ENCODE data around the gene PCBP3.
"Not testable (repeated sequence)": the region's sequence is repeated elsewhere in the genome, so short reads cannot be mapped to it uniquely, and the experiment has no call there.

The PCBP3 gene

GRCh38 chr21:45974073-45975019 lies 330.8 kb downstream of the PCBP3 start:
- no peak for DNase-seq

DNA sequence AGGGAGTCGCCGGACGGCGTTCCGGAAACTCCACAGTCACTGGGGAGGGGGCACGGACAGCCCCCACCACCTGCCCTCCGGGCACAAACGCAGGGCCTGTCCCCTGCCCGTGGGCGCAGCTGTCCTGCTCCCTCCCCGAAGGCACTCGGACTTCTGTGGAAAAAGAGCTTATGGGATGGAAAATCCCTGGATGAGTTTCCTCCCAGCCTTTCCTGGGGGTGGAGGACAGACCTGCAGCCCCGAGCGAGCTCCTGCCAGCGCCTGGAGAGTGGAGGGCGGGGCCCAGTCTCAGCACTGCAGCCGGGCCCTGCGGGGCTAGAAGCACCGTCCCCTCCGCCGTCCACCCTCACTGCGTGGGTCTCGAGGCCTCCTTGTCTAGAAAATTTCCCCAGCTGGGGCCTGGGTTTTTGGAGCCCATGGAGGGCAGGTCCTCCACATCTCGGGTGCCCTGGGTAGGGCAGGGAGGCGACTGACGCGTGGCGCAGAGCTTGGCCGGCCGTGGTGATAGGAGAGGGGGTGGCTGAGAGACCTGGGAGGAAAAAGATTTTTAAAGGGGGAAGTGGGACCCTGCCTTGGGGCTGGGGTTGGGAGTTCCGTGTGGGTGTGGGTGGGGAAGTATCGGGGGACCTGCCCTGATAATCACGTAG lies 331.6 kb downstream of the PCBP3 start:
- DNase-seq, result no peak

- not testable (repeated sequence) for DNase-seq
These were observed 332.3 kb downstream of the PCBP3 start for GRCh38 chr21:45975667-45976409.

- no peak for DNase-seq
These were observed 333.3 kb downstream of the PCBP3 start for GRCh38 chr21:45976701-45977311.

GRCh38 chr21:45977396-45977795 lies 333.9 kb downstream of the PCBP3 start:
- no peak for DNase-seq

DNA sequence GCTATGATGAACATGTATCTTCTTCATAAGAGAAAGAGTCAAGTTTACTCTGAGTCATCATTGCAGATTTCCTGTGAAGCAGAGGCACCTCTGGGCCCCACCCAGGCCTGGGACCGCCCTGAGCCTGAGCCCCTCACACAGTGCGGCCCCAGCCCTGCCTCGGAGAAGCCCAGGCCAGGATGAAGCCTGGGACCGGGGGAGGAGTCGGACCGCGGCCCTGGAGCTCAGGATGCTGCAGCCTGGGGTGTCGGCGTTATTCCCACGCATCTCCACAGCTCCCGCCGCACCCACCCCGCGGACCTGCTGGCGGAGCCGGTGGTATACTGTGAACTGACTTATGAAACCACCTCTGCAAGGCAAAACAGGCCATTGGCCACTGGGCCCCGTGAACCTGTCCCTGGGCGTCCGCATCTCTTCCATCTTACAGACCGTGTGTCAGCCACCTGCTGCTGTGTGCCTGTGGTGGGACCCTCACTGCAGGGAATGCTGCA lies 335.7 kb downstream of the PCBP3 start:
- no peak for DNase-seq

DNA sequence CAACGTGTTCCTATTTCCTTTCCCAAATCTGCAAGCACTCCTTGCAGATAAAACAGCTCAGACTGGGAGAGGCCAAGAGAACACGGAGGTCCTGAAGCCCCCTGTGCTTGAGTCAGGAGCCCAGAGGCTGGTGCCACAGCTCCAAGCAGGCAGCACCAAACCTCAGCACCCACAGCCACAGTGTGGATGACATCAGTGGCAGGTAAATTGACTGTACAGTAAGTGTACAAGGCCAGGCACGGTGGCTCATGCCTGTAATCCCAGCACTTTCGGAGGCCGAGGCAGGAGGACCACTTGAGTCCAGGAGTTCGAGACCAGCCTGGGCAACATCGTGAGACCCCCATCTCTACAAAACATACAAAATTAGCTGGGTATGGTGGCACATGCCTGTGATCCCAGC lies 336.1 kb downstream of the PCBP3 start:
- no peak for DNase-seq

GRCh38 chr21:45980271-45980670 lies 336.7 kb downstream of the PCBP3 start:
- no peak for DNase-seq

- no peak for DNase-seq
These were observed 337.2 kb downstream of the PCBP3 start for GRCh38 chr21:45980697-45981096.

DNA sequence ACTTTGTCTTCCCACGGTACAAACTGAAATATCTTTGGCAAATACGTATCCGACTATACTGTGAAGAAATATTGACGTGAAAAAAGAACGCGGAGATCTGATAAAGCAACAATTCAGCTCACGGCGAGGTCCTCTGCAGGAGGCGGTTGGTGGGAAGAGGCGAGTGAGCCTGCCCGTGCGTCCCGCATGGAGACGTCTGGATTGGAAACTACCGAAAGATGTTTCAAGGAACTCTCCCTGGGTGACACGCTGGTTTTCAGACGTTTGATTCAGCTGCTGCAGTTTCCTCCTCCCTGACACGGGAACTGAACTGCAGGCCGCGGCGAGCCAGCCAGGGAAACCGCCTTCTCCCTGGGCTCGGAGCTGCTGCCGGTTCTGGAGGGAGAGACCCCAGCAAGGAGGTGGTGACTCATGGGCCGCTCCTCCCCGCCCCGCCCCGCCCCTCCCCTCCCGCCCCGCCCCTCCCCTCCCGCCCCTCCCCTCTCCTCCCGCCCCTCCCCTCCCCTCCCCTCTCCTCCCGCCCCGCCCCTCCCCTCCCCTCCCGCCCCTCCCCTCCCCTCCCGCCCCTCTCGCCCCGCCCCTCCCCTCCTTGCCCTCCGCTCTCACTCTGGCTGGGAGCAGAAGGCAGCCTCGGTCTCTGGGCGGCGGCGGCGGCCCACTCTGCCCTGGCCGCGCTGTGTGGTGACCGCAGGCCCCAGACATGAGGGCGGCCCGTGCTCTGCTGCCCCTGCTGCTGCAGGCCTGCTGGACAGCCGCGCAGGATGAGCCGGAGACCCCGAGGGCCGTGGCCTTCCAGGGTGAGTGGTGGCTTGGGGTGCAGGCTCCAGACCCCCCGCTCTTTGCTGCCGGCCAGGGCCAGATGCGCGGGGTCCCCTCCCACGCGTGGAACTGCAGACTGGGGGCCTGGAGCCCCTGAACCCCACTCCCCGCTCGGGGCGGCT lies 337.9 kb downstream of the PCBP3 start, which contains the start of gene COL6A1:
COL6A1 (plus strand) TSS at position 620 of the 941 bp plus-strand sequence; CDS start at position 701, 81 bp downstream.
- peak; percentile 48 to 61 for DNase-seq

DNA sequence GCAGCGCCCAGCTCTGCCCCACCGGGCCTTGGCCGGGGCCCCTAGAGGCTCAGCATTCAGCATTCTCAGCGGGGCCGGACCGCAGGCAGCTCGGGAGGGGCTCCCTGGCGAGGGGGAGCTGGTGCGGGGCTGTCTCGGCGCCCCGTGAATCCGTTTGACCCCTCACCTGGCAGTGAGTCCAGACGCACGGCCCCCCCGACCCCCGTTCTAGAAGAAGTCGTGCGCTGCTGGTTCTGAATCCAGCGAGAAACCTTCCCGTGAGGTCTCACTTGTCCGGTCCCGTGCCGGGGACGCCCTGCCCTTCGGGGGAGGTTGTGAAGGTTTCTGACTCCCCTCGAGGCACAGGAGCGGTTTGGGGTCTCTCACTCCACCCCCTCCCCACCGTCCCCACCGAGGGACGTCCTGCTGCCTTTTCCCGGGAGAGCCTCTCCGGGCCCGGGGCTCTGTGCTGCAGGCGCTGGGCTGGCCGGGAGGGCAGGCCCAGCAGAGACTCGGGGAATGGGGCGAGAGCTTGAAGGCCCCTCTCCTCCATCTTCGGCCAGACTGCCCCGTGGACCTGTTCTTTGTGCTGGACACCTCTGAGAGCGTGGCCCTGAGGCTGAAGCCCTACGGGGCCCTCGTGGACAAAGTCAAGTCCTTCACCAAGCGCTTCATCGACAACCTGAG lies 338.7 kb downstream of the PCBP3 start:
- DNase-seq, result no peak

GRCh38 chr21:45982758-45983648 lies 339.5 kb downstream of the PCBP3 start:
- no peak for DNase-seq

DNA sequence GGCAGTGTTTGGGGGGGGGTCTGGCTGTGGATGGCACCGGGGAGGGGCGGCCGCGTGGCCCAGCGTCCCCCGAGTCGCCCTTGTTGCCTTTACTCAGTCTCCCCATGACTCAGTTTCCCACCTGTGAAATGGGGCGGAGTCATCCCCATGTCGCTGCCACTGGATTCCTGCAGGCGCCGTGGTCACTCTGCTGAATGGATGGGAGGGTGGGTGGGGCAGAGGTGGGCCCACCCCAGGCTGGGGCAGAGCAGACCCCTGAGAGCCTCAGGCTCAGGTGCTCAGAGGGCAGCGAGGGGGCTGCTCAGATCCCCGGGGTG lies 340.1 kb downstream of the PCBP3 start:
- DNase-seq, result no peak

- DNase-seq, result no peak
These were observed 340.5 kb downstream of the PCBP3 start for GRCh38 chr21:45983981-45984551.

DNA sequence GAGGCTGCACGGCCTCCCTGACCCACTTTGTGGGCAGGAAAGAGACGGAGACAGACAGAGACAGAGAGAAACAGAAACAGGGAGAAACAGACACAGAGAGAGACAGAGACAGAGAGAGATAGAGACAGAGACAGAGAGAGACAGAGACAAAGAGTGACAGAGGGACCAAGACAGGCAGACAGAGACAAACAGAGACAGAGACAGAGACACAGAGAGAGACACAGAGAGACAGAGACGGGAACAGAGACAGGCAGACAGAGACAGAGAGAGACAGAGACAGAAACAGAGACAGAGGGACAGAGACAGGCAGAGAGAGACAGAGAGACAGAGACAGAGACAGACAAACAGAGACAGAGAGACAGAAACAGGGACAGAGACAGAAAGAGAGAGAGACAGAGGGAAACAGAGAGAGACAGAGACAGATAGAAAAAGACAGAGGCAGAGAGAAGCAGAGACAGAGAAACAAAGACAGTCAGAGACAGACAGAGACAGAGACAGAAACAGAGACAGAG lies 341.1 kb downstream of the PCBP3 start:
- DNase-seq, result no peak

GRCh38 chr21:45985471-45986315 lies 342.2 kb downstream of the PCBP3 start:
- no peak for DNase-seq

DNA sequence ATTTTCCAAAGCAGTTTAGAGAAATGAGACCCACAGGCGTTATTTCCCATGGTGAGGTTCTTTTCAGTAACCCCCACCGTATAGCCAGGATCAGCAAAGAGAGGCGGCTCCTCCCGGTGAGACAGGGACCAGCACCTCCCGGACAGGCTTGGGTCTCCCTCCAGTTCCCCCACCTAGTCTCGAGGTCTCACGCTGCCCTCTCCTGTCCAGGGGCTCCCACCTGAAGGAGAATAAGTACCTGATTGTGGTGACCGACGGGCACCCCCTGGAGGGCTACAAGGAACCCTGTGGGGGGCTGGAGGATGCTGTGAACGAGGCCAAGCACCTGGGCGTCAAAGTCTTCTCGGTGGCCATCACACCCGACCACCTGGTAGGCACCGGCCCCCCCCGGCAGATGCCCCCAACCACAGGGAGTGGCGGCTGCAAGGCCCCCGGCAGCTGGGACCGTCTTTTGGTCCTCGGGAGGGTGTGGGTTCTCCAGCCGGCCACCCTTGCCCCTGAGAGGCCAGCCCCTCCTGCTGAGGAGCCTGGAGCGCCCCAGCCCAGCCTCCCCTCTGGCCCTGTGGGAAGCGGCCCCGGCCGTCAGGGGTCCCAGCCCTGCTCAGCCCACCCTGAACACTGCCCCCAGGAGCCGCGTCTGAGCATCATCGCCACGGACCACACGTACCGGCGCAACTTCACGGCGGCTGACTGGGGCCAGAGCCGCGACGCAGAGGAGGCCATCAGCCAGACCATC lies 343.0 kb downstream of the PCBP3 start:
- DNase-seq, result no peak
